GM23248 (cell line): ENCODE results near the gene KLHDC9. TPM values are rescaled to one million over a fixed set of nuclear protein-coding genes. Genes with fewer than 3 reads are reported as not detected.

Source experiments
- DNase-seq: peaks from one replicate; pipeline ENCODE4 v3.0.0-alpha.2; 2015
- H2AFZ ChIP-seq: fragments of 200-600 bp; sonication (generic); 2 replicates; pipeline ENCODE4 v1.6.1; 2016; ENCODE audit warnings: antibody characterized with exemption
- H3F3A ChIP-seq: fragments of 200-600 bp; sonication (generic); 2 replicates; pipeline ENCODE4 v1.6.1; 2016; ENCODE audit warnings: mild to moderate bottlenecking, antibody characterized with exemption, mixed run types; ENCODE audit not compliant: insufficient read depth
- H3K27ac ChIP-seq: fragments of 200-600 bp; sonication (generic); 2 replicates; pipeline ENCODE4 v1.5.1; 2016; ENCODE audit warnings: mild to moderate bottlenecking
- H3K27me3 ChIP-seq: fragments of 200-600 bp; sonication (generic); replicated peaks from 2 replicates; pipeline ENCODE4 v1.6.1; 2016; ENCODE audit warnings: mild to moderate bottlenecking; ENCODE audit not compliant: insufficient read depth
- H3K36me3 ChIP-seq: fragments of 200-600 bp; sonication (generic); 2 replicates; pipeline ENCODE4 v1.6.1; 2016; ENCODE audit warnings: low read depth, mild to moderate bottlenecking
- H3K4me1 ChIP-seq: fragments of 200-600 bp; sonication (generic); 2 replicates; pipeline ENCODE4 v1.6.1; 2016; ENCODE audit warnings: mild to moderate bottlenecking; ENCODE audit not compliant: insufficient read depth
- H3K4me2 ChIP-seq: fragments of 200-600 bp; sonication (generic); one replicate; pipeline ENCODE4 v1.6.1; 2016; ENCODE audit warnings: mild to moderate bottlenecking; ENCODE audit not compliant: unreplicated experiment
- H3K4me3 ChIP-seq: fragments of 200-600 bp; sonication (generic); 2 replicates; pipeline ENCODE4 v1.5.1; 2016; ENCODE audit warnings: mild to moderate bottlenecking
- H3K79me2 ChIP-seq: fragments of 200-600 bp; sonication (generic); 2 replicates; pipeline ENCODE4 v1.6.1; 2016; ENCODE audit warnings: mild to moderate bottlenecking; ENCODE audit not compliant: insufficient read depth
- H3K9ac ChIP-seq: fragments of 200-600 bp; sonication (generic); 2 replicates; pipeline ENCODE4 v1.6.1; 2016; ENCODE audit warnings: mild to moderate bottlenecking
- H3K9me2 ChIP-seq: fragments of 200-600 bp; sonication (generic); 2 replicates; pipeline ENCODE4 v1.6.1; 2016; ENCODE audit warnings: mixed run types, mild to moderate bottlenecking, moderate library complexity; ENCODE audit not compliant: insufficient read depth
- H3K9me3 ChIP-seq: fragments of 200-600 bp; sonication (generic); one replicate; pipeline ENCODE4 v1.6.1; 2017; ENCODE audit warnings: low read depth
- H4K20me1 ChIP-seq: fragments of 200-600 bp; sonication (generic); 2 replicates; pipeline ENCODE4 v1.6.0; 2016; ENCODE audit not compliant: insufficient read depth
- EZH2 ChIP-seq: fragments of 200-600 bp; sonication (generic); IDR thresholded peaks from 2 replicates; pipeline ENCODE4 v1.6.1; 2018; ENCODE audit warnings: antibody characterized with exemption, mild to moderate bottlenecking; ENCODE audit not compliant: insufficient read depth, poor library complexity, severe bottlenecking
- EZH2phosphoT487 ChIP-seq: fragments of 200-600 bp; sonication (generic); IDR thresholded peaks from 2 replicates; pipeline ENCODE4 v1.6.1; 2018; ENCODE audit warnings: antibody characterized with exemption, moderate library complexity, mild to moderate bottlenecking, low read depth; ENCODE audit not compliant: insufficient read depth
- WGBS, 2 experiments: methylation state at CpG; one replicate each; pipeline ENCODE4 v1.1.6; 2015 to 2017; ENCODE audit warnings: low lambda C conversion rate in 2 of 2, low coverage in 1 of 2; ENCODE audit errors: missing lambda C conversion rate in 2 of 2; 5-methylcytosine and 5-hydroxymethylcytosine counted together
- in situ Hi-C: fragments of 300-500 bp; cut with MboI; formaldehyde crosslinking; loops from 2 replicates; pipeline ENCODE4 v1.15.0; 2020
- polyA plus RNA-seq: library from polyadenylated mRNA; unstranded; fragments of >200 nt; fragmentation: Nextera tagmentation; extraction: Ambion mirVana; gene quantifications from 2 replicates; pipeline ENCODE4 v1.2.1, GENCODE V29; 2016
- total RNA-seq: library from RNA; depleted of rRNA; stranded (reverse); fragments of >200 nt; shearing (Covaris generic); gene quantifications from 2 replicates; pipeline ENCODE4 v1.2.3, GENCODE V29; 2014

Gene KLHDC9
- total and polyA plus RNA-seq, 2 experiments from 2014 or later, result 3.2 to 3.7 TPM

- H3F3A ChIP-seq, result peaks cover 8% of the 10 kb centered on the region
- no peak overlapping the region for H2AFZ ChIP-seq
- peaks cover 10% of the 10 kb centered on the region for H3K4me1 ChIP-seq
- no peak overlapping the region for H3K4me3 ChIP-seq
- H3K27me3 ChIP-seq, result no peaks in the 10 kb centered on the region
- no peaks in the 10 kb centered on the region for H3K9me2 ChIP-seq
- H4K20me1 ChIP-seq, result no peaks in the 10 kb centered on the region
- no peak overlapping the region for H3K27ac ChIP-seq
- no peak for TF ChIP-seq EZH2phosphoT487
- no peak for TF ChIP-seq EZH2
- H3K4me2 ChIP-seq, result no peak overlapping the region
- no peak overlapping the region for H3K9ac ChIP-seq
- peaks cover 87% of the 10 kb centered on the region for H3K79me2 ChIP-seq
- no peak for DNase-seq
- peaks cover 32% of the 10 kb centered on the region for H3K36me3 ChIP-seq
- 98 to 100% methylated on average over 2 of the region's 2 CpGs for WGBS, 2 experiments
- H3K9me3 ChIP-seq, result no peaks in the 10 kb centered on the region
- in situ Hi-C loops, result no loop called here
Measured at GRCh38 chr1:161127649-161128048, 29.5 kb downstream of the KLHDC9 start.

- Histone ChIP-seq H3K9ac (no peak overlapping the region), H2AFZ (no peak overlapping the region), H3K27me3 (no peaks in the 10 kb centered on the region), H3K9me2 (no peaks in the 10 kb centered on the region), H3F3A (peaks cover 13% of the 10 kb centered on the region), H3K36me3 (peaks cover 28% of the 10 kb centered on the region), H3K4me3 (no peak overlapping the region), H3K4me1 (peaks cover 13% of the 10 kb centered on the region), H3K79me2 (peaks cover 92% of the 10 kb centered on the region), H3K9me3 (no peaks in the 10 kb centered on the region), H3K4me2 (no peak overlapping the region), H3K27ac (no peak overlapping the region), H4K20me1 (no peaks in the 10 kb centered on the region)
- DNase-seq, result no peak
- TF ChIP-seq EZH2 (no peak), EZH2phosphoT487 (no peak)
- in situ Hi-C loops, result no loop called here
- WGBS, 2 experiments, result 95 to 98% methylated on average over 4 of the region's 4 CpGs
Measured at GRCh38 chr1:161128591-161129420, 30.6 kb downstream of the KLHDC9 start.

- Histone ChIP-seq H2AFZ (no peak overlapping the region), H3K79me2 (peaks cover 95% of the 10 kb centered on the region), H3K4me1 (peaks cover 21% of the 10 kb centered on the region), H4K20me1 (no peaks in the 10 kb centered on the region), H3K9me3 (no peaks in the 10 kb centered on the region), H3K4me3 (peak overlapping the region; percentile 98; the same call in 1 of the 2 replicates), H3K9me2 (no peaks in the 10 kb centered on the region), H3K4me2 (peak overlapping the region; percentile 86), H3K36me3 (peaks cover 28% of the 10 kb centered on the region), H3K27me3 (no peaks in the 10 kb centered on the region), H3K9ac (peak overlapping the region; percentile 91; the same call in 1 of the 2 replicates), H3F3A (peaks cover 12% of the 10 kb centered on the region), H3K27ac (0 out of 2 replicates have a peak overlapping the region, but pooled peaks have one; percentile 88)
- TF ChIP-seq EZH2phosphoT487 (no peak), EZH2 (no peak)
- in situ Hi-C loops, result no loop called here
- DNase-seq, result no peak
- 46 to 53% methylated on average over 1 of the region's 1 CpG for WGBS, 2 experiments
Measured at GRCh38 chr1:161130266-161130665, 32.1 kb downstream of the KLHDC9 start.

GRCh38 chr1:161131523-161132409 is 33.6 kb downstream of the KLHDC9 start:
- peak overlapping the region; percentile 86 for H3K4me2 ChIP-seq

More at GRCh38 chr1:161131523-161132409, 33.6 kb downstream of the KLHDC9 start:
- Histone ChIP-seq H3K9me3 (no peaks in the 10 kb centered on the region), H3K27ac (peak overlapping the region; percentile 88), H3K27me3 (no peaks in the 10 kb centered on the region), H3K9ac (peak overlapping the region; percentile 91), H3K36me3 (peaks cover 26% of the 10 kb centered on the region), H4K20me1 (no peaks in the 10 kb centered on the region), H2AFZ (peak overlapping the region; percentile 93), H3K79me2 (peaks cover 92% of the 10 kb centered on the region), H3K9me2 (no peaks in the 10 kb centered on the region), H3K4me3 (peak overlapping the region; percentile 98), H3F3A (peaks cover 11% of the 10 kb centered on the region), H3K4me1 (peaks cover 21% of the 10 kb centered on the region)
- no peak for TF ChIP-seq EZH2phosphoT487
- TF ChIP-seq EZH2, result no peak
- peak; percentile 59 for DNase-seq
- in situ Hi-C loops, result no loop called here
- 1% methylated on average over 7 to 22 of the region's 22 CpGs for WGBS, 2 experiments
